Type B pancreatic cell (in vitro differentiated cells): ENCODE data around the gene TANGO6. TPM values are rescaled to one million over a fixed set of nuclear protein-coding genes. Genes with fewer than 3 reads are reported as not detected.

ENCODE experiments used
- DNase-seq: peaks from one replicate; pipeline ENCODE4 v3.0.0; 2021; ENCODE audit warnings: mixed read lengths; ENCODE audit not compliant: unreplicated experiment; ENCODE audit errors: extremely low spot score
- H3K27ac Mint-ChIP-seq: 2 replicates; pipeline ENCODE4 v1.8.0; 2021; ENCODE audit warnings: mild to moderate bottlenecking, mixed read lengths
- H3K27me3 Mint-ChIP-seq: 2 replicates; pipeline ENCODE4 v1.8.0; 2021; ENCODE audit warnings: mixed read lengths
- H3K36me3 Mint-ChIP-seq: 2 replicates; pipeline ENCODE4 v1.8.0; 2021; ENCODE audit warnings: mixed read lengths
- H3K4me1 Mint-ChIP-seq: one replicate; pipeline ENCODE4 v1.8.0; 2021; ENCODE audit warnings: mixed read lengths; ENCODE audit not compliant: unreplicated experiment
- H3K4me3 Mint-ChIP-seq: 2 replicates; pipeline ENCODE4 v1.8.0; 2021; ENCODE audit warnings: mild to moderate bottlenecking, mixed read lengths
- H3K9me3 Mint-ChIP-seq: 2 replicates; pipeline ENCODE4 v1.8.0; 2021; ENCODE audit warnings: mixed read lengths
- total RNA-seq: library from RNA; stranded (reverse); gene quantifications from 2 replicates; pipeline ENCODE4 v1.2.1, GENCODE V29; 2021; ENCODE audit warnings: low replicate concordance
- TF ChIP-seq, protein P1 (sequence below): fragments of 200-600 bp; sonication (generic); conservative IDR thresholded peaks from 2 replicates; pipeline ENCODE4 v1.5.0; 2021; ENCODE audit warnings: antibody characterized with exemption, mild to moderate bottlenecking

Gene TANGO6
- total RNA-seq, 1 donor from 2014 or later = 13.0 TPM

DNA sequence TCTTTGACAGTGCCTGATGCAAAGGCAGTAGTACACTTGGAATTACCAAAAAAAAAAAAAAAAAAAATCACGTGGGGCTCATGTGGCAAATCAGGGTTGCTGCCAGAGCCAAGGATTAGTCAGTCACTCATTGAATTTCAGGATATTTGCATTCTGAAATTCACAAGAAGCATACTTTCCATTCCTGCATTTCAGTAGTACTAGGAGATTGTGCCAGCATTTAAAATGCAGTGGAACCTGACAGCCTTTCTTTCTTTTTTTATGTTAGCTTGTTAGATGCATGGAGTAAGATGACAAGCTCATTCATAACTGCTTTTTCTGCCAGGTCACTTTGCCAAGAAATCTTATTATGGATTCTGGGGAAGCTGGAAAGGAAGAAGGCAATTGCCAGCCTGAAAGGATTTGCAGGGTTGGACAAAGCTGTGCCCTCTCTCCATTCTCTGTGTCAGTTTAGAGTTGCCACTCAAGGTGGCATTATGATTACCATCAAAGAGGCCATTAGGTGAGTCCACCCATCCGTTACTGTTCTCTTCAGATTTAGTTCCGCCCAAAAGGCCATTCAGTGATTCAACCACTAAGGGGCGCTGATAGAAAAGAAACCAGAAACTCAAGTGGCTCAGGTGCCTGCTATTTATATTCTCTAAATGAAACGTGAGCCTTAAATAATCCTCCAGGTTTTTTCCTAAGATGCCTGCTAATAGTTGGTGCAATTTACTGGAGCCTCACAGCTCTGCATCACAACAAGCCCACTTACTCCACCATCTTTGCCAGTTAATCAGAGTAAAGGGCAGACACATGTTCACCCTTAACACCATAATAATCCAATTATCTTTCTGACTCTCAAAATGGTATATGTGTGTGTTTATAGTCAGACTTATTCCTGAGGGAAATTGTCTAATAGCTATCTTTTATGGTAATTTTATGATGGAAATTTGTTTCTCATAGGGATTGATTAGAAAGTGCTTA, 59.0 kb downstream of the TANGO6 start:
- Mint-ChIP-seq H3K27ac (no peak overlapping the region), H3K27me3 (no peaks in the 10 kb centered on the region), H3K4me1 (peaks cover 7% of the 10 kb centered on the region), H3K9me3 (no peaks in the 10 kb centered on the region), H3K36me3 (no peaks in the 10 kb centered on the region), H3K4me3 (no peak overlapping the region)
- DNase-seq = no peak
- TF ChIP-seq, protein P1, sequence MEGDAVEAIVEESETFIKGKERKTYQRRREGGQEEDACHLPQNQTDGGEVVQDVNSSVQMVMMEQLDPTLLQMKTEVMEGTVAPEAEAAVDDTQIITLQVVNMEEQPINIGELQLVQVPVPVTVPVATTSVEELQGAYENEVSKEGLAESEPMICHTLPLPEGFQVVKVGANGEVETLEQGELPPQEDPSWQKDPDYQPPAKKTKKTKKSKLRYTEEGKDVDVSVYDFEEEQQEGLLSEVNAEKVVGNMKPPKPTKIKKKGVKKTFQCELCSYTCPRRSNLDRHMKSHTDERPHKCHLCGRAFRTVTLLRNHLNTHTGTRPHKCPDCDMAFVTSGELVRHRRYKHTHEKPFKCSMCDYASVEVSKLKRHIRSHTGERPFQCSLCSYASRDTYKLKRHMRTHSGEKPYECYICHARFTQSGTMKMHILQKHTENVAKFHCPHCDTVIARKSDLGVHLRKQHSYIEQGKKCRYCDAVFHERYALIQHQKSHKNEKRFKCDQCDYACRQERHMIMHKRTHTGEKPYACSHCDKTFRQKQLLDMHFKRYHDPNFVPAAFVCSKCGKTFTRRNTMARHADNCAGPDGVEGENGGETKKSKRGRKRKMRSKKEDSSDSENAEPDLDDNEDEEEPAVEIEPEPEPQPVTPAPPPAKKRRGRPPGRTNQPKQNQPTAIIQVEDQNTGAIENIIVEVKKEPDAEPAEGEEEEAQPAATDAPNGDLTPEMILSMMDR = peak; percentile 86

DNA sequence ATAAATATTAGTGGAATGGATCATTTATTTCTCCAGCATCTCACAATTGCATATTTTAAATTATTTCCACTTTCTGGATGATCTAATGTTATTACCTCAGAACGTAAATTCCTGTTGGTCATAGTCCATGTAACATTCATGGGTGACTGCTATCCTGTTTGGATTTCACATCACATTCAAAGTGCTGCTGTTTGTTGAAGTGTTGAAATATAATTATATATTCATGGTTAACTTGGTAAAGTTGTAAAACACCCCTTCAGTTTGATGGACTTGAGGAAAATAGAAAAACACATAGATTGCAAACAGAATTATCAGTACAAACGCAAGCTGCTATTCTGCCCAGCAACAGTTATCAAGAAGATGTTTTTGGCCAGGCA, 59.6 kb downstream of the TANGO6 start:
- H3K4me3 Mint-ChIP-seq = no peak overlapping the region
- no peaks in the 10 kb centered on the region for H3K36me3 Mint-ChIP-seq
- peaks cover 9% of the 10 kb centered on the region for H3K4me1 Mint-ChIP-seq
- DNase-seq = no peak
- no peaks in the 10 kb centered on the region for H3K9me3 Mint-ChIP-seq
- no peak overlapping the region for H3K27ac Mint-ChIP-seq
- TF ChIP-seq, protein P1 = no peak
- no peaks in the 10 kb centered on the region for H3K27me3 Mint-ChIP-seq

DNA sequence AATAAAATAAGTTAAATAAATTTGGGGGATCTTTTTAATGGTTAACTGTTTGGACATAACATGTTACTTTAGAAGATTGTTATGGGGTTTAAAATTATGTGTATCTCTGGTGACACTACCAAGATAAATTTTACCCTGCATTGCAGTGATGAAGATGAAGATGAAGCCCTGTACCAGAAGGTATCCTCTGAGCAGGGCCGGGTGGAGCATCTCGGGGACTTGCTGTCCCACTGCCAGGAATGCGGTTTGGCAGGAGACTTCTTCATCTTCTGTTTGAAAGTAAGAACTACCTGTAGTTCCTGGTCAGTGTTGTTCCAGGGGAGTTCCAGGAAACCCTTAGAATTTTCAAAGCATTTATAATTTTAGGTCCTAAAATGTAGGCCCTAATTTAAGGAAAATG, 64.0 kb downstream of the TANGO6 start:
- DNase-seq = no peak
- H3K27ac Mint-ChIP-seq = peak overlapping the region; percentile 65
- TF ChIP-seq, protein P1 = no peak
- no peaks in the 10 kb centered on the region for H3K36me3 Mint-ChIP-seq
- H3K4me1 Mint-ChIP-seq = peaks cover 15% of the 10 kb centered on the region
- H3K4me3 Mint-ChIP-seq = no peak overlapping the region
- no peaks in the 10 kb centered on the region for H3K27me3 Mint-ChIP-seq
- no peaks in the 10 kb centered on the region for H3K9me3 Mint-ChIP-seq

DNA sequence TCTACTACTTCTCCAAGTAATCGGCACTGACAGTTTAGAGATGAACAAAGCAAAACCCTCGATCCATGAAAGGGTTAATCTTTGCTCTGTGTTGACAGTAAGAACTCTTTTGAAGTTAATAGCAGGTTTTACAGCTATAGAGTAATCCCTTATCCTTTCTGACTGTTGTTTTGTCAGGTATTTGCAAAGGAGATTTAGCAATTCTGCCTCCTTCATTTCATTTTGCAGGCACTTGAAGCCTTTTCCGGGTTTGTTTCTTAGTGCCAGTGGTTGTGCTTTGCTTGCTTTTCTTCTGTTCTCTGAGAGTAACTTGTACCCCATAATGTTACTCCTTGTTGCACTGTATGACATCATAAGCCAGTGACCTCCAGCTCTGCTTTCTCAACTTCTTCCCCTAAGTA, 64.5 kb downstream of the TANGO6 start:
- H3K36me3 Mint-ChIP-seq = no peaks in the 10 kb centered on the region
- no peaks in the 10 kb centered on the region for H3K27me3 Mint-ChIP-seq
- H3K4me1 Mint-ChIP-seq = peaks cover 10% of the 10 kb centered on the region
- H3K27ac Mint-ChIP-seq = peak overlapping the region; percentile 65
- no peak for DNase-seq
- no peaks in the 10 kb centered on the region for H3K9me3 Mint-ChIP-seq
- H3K4me3 Mint-ChIP-seq = no peak overlapping the region
- TF ChIP-seq, protein P1 = no peak

DNA sequence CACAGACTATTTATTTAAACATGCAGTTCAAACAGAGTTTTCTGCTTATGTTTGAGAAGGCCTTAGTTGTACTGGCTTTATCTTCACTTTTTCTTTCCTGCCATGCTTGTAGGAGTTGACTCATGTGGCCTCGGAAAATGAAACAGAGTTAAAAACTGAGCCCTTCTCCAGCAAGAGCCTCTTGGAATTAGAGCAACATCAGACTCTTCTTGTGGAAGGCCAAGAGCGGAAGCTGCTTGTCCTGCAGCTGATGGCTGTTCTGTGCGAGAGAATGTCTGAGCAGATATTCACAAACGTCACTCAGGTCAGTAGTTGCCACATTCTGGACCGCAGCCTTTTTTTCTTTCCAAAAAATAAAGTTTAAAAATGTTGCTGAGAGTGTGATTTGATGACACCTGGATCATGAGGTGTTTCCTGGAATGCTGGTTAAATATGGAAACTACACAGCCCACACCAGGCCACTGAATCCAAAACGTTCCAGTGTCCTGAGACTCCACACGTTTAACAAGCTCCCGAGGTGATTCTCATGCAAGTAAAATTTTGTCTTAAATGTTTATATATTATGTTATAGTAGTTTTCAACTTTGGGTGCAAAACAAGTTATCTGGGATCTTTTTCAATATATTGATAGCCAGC, 65.9 kb downstream of the TANGO6 start:
- DNase-seq = no peak
- Mint-ChIP-seq H3K9me3 (no peaks in the 10 kb centered on the region), H3K4me3 (no peak overlapping the region), H3K27ac (no peak overlapping the region), H3K4me1 (peaks cover 10% of the 10 kb centered on the region), H3K27me3 (no peaks in the 10 kb centered on the region), H3K36me3 (no peaks in the 10 kb centered on the region)
- TF ChIP-seq, protein P1 = no peak
